ENCODE measurements around the gene PM20D2.

The PM20D2 gene

GRCh38 chr6:89145091-89145955, 532 bp upstream of the PM20D2 start:
- no peak for TF ChIP-seq CTCF (IDR thresholded peaks at IDR 0.05; ENCODE audit: low read depth, low read length)
- no peak for DNase-seq (ENCODE audit: extremely low read depth, low read depth)

GRCh38 chr6:89146718-89147700, 1.2 kb downstream of the PM20D2 start:
- DNase-seq (ENCODE audit: extremely low read depth, low read depth) = no peak
- TF ChIP-seq CTCF (IDR thresholded peaks at IDR 0.05; ENCODE audit: low read depth, low read length) = no peak

GRCh38 chr6:89148016-89148750, 2.3 kb downstream of the PM20D2 start:
- no peak for DNase-seq (ENCODE audit: extremely low read depth, low read depth)
- no peak for TF ChIP-seq CTCF (IDR thresholded peaks at IDR 0.05; ENCODE audit: low read depth, low read length)

GRCh38 chr6:89154131-89154530, 8.3 kb downstream of the PM20D2 start:
- DNase-seq (ENCODE audit: extremely low read depth, low read depth) = no peak

GRCh38 chr6:89160331-89161092, 14.7 kb downstream of the PM20D2 start:
- TF ChIP-seq CTCF (IDR thresholded peaks at IDR 0.05; ENCODE audit: low read depth, low read length) = no peak
- no peak for DNase-seq (ENCODE audit: extremely low read depth, low read depth)

More at GRCh38 chr6:89154131-89154530, 8.3 kb downstream of the PM20D2 start:
- TF ChIP-seq CTCF (IDR thresholded peaks at IDR 0.05; ENCODE audit: low read depth, low read length) = no peak

GRCh38 chr6:89161326-89162046, 15.6 kb downstream of the PM20D2 start:
- DNase-seq (ENCODE audit: extremely low read depth, low read depth) = no peak
- TF ChIP-seq CTCF (IDR thresholded peaks at IDR 0.05; ENCODE audit: low read depth, low read length) = no peak
